HPDE6-E6E7 (cell line): ENCODE data around the gene TREML2.
"Not testable (repeated sequence)": the region's sequence is repeated elsewhere in the genome, so short reads cannot be mapped to it uniquely, and the experiment has no call there.

ENCODE experiments used
- DNase-seq: peaks from one replicate; pipeline ENCODE4 v3.0.0; 2011; ENCODE audit warnings: missing footprints; ENCODE audit errors: extremely low spot score

Gene TREML2, protein sequence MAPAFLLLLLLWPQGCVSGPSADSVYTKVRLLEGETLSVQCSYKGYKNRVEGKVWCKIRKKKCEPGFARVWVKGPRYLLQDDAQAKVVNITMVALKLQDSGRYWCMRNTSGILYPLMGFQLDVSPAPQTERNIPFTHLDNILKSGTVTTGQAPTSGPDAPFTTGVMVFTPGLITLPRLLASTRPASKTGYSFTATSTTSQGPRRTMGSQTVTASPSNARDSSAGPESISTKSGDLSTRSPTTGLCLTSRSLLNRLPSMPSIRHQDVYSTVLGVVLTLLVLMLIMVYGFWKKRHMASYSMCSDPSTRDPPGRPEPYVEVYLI

GRCh38 chr6:41200901-41201763, at the start of gene TREML2:
Gene TREML2, minus strand, starts transcription at chr6:41201149. Its CDS starts 141 bp downstream, at chr6:41201008.
- DNase-seq, result no peak

GRCh38 chr6:41247882-41248705, 47.1 kb upstream of the TREML2 start:
- no peak for DNase-seq

DNA sequence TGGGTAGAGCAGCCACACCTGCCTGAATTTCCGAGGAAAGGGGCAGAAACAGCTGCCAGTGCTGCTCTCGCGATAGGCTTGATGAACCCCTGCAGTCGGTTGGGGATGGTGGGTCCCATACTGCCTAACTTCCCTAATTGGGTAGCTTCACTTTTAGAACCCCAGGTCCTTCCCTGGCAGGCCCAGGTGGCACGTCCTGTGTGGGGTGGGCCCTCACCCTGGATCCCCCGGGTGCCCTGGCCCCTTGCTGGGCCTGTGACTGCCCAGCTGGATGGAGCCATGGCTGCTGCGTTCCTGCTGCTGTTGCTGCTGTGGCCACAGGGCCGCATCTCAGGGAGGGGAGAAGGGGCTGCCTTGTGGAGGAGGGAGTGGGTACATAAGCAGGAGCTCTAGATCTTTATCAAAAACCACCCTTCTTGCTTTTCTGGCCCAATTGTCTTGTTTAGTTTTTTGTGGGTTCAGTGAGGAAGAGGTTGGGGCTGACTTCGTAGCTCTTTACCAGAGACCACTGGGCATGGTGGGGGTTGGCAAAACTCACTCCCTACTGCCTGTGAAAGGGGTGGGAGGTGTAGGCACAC, 46.4 kb upstream of the TREML2 start:
- no peak for DNase-seq

- not testable (repeated sequence) for DNase-seq
Measured at GRCh38 chr6:41246529-41246928, 45.6 kb upstream of the TREML2 start.

DNA sequence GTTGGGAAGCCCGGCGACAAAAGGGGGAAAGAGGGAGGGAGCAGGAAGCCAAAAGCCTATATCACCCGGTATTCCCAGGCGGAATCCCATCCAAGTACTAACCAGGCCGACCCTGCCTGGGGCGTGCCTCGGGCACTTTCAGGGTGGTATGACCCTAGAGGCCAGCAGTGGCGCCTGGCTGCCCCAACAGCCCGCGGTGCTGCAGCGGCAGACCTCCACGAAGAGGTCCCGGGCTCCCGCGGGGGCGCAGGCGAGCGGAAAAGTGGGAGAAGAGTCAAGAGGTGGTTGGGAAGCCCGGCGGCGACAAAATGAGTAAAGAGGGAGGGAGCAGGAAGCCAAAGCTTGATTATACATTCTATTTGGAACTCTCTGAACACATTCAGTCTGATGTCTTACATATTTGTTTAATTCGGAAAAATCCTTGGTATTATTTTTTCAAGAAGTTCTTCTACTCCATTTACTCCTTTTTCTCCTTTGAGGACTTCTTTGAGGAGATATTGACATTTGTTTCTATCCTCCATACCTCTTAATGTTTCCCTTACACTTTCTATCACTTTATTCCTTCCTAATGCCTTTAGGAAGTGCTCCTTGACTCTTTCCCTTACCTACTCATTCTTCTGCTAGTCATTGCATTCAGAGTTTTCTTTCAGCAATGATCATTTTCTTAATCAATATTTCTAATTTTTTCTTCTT, 38.7 kb upstream of the TREML2 start:
- DNase-seq, result no peak

DNA sequence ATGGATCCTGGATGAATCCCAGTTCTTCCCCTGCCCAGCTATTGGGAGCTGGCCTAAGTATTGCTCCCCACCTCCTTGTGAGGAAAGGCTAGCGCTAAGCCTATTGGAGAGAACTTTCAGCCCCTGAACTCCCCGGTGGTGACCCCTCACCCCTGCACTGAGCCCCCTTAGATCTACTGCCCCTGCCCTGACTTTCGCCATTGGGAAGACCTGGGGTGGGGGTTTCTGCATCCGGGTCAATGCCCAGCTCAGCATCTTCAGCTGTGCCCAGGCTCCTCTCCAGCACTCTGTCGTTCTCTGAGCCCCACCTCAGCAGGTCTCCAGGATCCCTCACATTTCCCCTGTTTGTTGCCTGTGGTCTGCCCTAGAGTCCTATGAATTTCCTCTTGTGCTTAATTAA, 36.2 kb upstream of the TREML2 start:
- DNase-seq, result no peak

DNA sequence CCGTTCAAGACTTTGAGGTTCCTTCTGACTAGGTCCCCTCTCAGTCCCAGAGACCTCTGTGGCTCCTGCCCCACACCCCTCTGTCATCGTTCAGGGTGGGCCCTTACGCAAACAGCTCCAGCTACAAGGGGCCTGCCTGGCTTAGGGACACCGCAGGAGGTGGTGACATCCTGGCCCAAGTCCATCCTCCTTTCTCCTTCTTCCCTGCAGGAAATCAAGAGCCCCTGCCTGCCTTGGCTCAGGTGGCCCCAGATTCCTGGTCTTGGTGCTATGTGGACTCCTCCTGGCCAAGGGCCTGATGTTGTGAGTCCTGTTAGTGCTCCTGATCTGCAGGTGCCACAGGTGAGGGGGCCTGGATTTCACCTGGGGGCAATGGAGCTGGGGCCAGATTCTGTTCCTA, 35.3 kb upstream of the TREML2 start:
- no peak for DNase-seq

GRCh38 chr6:41232667-41233066, 31.7 kb upstream of the TREML2 start:
- DNase-seq, result no peak

- no peak for DNase-seq
Measured at GRCh38 chr6:41231246-41231645, 30.3 kb upstream of the TREML2 start.

- DNase-seq, result no peak
Measured at GRCh38 chr6:41229721-41230120, 28.8 kb upstream of the TREML2 start.

GRCh38 chr6:41228616-41229015, 27.7 kb upstream of the TREML2 start:
- DNase-seq, result no peak

GRCh38 chr6:41228096-41228495, 27.1 kb upstream of the TREML2 start, which contains the start of gene TREML4:
Gene TREML4, plus strand, starts transcription at chr6:41228349. Its CDS starts 79 bp downstream, at chr6:41228428.
- no peak for DNase-seq

DNA sequence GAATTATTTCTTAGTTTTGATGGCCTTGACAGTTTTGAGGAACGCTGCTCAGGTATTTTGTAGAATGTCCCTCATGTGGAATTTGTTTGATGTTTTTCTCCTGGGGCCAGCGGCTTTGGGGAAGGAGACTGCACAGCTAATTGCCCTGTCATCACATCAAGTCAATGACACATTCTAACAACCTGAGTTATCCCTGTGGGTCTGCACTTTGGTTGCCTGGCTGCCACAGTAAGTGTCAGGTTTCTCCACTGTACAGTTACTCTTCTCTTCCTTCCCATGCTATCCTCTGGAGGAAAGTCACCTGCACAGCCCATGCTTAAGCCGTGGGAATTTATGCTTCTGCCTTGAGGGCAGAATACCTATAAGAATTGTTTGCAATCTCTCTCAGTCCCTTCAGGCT, 25.8 kb upstream of the TREML2 start:
- DNase-seq, result no peak

DNA sequence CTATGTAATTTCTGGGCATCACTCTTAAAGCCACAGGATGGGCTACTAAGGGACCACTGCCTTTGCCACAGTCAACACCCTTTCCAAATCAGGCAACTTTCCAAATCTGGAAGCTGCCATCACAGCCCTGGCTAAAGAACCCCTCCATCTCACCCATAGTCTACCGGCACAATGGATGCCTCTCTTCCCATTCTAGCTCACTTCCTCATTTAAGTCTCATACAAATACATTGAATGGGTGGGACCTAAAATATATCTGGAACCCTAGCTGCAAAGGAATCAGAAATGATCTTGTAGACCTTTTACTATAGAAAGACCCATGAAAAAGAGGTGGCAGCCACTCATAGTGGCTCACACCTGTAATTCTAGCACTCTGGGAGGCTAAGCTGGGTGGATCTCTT, 23.9 kb upstream of the TREML2 start:
- no peak for DNase-seq

- no peak for DNase-seq
Measured at GRCh38 chr6:41222513-41222912, 21.6 kb upstream of the TREML2 start.

GRCh38 chr6:41222045-41222444, 21.1 kb upstream of the TREML2 start:
- DNase-seq, result no peak

DNA sequence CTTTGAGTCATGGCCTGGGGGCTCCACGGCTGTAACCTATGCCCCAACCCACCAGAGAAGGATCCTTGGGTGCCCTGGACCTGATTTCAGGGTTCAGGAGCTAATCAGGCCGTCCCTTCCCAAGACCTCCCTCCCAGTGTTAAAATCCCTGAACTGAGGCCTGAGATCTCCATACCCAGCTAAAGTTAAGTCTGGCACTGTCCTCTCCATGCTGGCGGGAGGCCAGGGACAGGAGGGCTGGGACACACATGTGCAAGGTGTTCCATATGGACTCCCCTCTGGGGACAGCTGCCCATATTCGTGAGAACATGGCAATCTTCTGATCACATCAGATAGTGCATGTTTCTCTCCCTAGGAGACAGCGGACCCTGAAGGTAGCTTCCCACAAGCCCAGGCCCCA, 15.7 kb upstream of the TREML2 start:
- no peak for DNase-seq

DNA sequence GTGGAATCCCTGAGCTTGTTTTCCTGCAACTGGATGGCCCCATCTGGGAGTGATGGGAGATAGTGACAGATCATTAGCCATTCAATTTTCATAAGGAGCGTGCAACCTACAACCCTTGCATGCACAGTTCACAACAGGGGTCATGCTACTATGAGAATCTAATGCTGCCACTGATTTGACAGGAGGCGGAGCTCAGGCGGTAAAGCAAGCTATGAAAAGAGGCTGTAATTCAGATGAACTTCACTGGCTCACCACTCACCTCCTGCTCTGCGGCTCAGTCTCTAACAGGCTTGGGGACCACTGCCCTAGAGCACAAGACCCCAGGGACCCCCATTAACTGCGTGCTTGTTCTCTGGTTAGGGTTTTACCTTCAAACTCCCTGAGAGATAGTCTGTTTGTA, 14.8 kb upstream of the TREML2 start:
- no peak for DNase-seq

GRCh38 chr6:41214559-41215238, 13.8 kb upstream of the TREML2 start:
- DNase-seq, result no peak

GRCh38 chr6:41209547-41210320, 8.8 kb upstream of the TREML2 start:
- no peak for DNase-seq
